ENCODE results near the gene ALPK3.

ALPK3 gene

DNA sequence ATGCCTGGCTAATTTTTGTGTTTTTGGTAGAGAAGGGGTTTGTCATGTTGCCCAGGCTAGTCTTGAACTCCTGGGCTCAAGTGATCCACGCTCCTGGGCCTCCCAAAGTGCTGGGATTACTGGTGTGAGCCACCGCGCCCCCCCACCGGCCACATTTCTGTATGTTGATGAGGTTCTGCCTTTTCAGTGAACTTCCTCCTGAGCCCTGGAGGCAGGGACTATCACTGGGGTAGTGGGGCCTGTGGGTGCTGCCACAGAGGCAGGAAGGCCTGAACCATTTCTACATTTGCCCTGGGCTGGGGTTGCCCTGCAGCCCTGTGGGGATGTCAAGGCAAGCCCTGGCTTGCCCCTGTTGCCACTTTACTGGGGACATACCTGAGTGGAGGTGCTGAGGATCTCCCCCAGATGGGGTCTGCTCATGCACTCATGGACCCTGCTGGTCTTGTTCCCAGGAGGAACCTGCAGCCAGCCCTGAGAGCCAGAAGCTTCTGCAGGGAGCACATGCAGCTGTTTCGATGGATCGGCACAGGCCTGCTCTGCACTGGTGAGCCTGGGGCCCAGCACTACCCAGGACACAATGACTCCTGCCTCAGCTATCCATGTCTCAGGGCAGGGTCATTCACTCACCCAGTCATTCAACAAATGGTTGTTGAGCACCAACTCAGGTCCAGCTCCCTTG lies 73.0 kb downstream of the ALPK3 start:
- no peak for DNase-seq (ENCODE audit: low read depth in 2 of 3, low spot score in 2 of 3)

DNA sequence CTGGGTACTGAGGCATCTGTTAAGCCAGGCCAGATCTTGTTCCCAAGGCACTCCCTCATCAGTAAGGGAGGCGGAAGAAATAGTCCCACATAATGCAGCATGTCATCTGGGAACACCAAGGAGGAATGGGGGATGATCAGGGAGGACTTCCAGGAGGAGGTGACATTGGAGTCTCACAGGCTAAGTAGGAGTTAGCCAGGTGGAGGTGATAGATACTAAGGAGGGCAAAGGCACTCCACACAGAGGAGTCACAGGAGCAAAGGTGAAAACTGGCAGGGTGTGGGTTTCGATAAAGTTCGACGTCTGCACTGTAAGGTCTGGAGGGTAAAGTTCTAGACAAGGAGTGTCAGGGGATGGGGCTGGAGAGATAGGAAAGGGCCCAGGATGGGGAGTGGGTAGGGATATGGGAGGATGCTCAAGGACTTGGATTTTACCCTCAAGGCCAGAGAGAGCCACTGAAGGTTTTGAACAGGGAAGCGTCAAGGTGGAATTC lies 73.6 kb downstream of the ALPK3 start:
- DNase-seq (ENCODE audit: low read depth in 2 of 3, low spot score in 2 of 3): no peak

DNA sequence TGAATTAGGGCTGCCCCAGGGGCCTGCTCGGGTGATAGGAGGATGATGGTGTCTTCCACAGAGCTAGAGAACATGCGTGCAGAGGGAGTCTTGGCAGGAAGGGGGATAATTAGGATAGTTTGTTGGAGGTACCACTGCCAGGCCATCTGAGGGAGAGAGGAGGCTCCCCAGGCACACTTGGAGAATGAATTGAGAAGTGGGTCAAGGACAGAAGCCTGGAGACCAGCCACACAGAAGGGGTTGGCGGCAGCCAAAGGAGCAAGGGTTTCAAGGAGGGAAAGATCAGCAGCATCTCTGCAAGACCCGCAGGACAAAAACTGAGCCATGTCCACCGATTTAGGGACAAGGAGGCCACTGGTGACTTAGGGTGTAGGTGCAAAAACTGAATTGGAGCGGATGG lies 74.2 kb downstream of the ALPK3 start:
- no peak for DNase-seq (ENCODE audit: low read depth in 2 of 3, low spot score in 2 of 3)

DNA sequence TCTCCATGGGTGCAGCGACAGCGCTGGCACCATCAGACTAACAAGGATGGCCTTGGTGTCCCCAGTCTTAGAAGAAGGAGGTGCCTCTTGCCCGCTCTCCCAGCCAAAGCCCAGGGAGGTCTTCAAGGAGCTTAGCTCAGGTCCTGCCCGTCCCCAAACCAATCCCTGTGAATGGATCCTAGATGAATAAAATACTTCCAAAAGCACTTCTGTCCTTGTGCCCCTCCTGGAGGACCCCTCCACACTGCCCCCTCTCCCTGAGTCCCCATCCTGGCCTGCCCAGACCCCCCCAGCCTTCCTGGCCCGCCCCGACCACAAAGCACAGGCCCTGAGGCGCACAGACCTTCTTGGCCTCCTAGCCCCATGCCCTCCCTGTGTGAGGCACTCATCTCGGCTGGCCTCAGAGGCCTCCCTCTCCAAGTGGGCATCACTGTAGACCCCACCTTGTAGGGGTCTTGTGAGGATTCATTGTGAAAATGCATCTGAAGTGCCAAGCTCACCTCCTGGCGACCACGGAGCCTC lies 75.7 kb downstream of the ALPK3 start:
- no peak for DNase-seq (ENCODE audit: low read depth in 2 of 3, low spot score in 2 of 3)

DNA sequence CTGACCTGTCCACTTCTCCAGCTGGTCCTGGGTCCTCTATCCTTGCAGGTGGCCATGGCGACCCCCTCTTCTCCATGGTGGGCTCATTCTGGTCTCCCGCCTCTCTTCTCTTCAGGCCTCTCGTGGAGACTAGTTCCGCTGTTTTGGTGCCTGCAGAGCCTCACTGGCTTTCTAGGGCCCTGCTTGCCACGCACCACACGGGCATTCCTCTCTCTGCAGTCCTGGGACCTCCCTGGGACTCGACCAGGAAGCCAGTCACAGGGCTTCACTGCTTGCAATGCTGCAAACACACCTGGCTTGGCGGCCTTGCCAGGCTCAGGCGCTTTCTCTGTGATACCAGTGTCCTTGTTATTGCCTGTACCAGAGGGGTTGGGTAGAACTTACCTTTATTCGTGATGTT lies 76.5 kb downstream of the ALPK3 start:
- DNase-seq (ENCODE audit: low read depth in 2 of 3, low spot score in 2 of 3): no peak

DNA sequence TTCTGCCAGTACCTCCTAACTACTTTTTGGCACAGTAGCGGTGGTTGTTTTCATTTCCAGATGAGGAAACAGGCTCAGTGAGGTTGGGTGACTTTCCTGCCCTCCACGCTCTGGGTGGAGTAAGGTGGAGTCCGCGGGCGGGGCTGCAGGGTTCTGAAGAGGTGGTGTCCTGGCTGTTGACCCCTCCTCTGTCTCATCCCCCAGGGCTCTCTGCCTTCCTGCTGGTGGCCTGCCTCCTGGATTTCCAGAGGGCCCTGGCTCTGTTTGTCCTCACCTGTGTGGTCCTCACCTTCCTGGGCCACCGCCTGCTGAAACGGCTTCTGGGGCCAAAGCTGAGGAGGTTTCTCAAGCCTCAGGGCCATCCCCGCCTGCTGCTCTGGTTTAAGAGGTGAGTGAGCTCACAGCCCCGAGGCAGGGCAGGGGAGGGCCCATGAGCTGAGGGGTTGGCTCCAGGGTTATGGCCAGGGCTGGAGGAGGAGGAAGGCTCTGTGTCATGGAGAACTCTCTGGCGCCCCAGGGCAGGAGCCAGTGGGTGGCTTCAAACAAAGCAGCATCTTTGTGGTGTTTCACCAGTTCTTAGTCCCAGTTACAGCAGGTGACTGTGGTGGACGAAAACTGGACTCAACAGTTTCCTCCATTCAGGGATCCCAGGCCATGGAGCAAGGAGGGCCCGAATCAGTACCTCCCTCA lies 77.7 kb downstream of the ALPK3 start:
- DNase-seq (ENCODE audit: low read depth in 2 of 3, low spot score in 2 of 3): no peak

DNA sequence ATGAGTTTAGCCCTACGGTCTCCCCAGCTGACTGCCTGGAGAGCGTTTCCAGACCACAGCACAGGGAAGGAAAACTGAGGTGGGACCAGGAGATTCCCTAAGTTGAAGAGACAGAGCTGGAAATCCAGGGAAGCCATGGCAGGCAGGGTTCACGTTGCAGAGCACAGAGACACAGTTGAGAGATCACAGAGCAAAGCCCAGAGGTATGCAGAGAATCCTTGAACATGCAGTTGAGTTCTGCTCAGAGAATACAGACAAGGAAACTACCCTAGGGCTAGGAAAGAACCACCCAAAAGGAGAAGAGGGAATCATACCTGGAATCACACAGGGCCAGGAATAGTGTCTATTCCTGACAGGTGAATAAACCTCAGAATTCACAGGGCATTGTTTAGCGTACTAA lies 81.6 kb downstream of the ALPK3 start:
- DNase-seq (ENCODE audit: low read depth in 2 of 3, low spot score in 2 of 3): no peak

DNA sequence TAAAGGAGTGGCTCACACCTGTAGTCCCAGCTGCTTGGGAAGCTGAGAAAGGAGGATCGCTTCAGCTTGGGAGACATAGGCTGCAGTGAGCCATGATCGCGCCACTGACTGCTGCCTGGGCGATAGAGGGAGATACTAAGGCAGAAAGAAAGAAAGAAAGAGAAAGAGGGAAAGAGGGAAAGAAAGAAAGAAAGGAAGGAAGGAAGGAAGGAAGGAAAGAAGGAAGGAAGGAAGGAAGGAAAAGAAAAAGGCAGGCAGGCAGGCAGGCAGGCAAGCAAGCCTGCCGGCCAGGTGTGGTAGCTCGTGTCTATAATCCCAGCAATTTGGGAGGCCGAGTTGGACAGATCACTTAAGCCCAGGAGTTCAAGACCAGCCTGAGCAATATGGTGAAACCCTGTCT lies 82.6 kb downstream of the ALPK3 start:
- no peak for DNase-seq (ENCODE audit: low read depth in 2 of 3, low spot score in 2 of 3)

DNA sequence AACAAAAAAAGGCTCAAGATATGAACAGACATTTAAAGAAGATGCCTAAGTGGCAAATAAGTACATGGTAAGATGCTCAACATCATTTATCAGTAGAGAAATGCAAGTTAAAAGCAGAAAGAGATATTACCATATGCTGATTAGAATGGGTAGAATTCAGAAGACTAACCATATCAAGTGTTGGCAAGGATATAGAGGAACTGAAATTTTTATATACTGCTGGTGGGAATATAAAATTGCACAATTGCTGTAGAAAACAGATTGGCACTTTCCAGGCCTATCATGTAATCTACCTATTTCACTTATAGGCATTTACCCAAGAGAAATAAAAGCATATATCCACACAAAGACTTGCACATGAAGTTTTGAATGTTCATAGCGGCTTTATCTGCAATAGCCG lies 84.4 kb downstream of the ALPK3 start:
- no peak for DNase-seq (ENCODE audit: low read depth in 2 of 3, low spot score in 2 of 3)

DNA sequence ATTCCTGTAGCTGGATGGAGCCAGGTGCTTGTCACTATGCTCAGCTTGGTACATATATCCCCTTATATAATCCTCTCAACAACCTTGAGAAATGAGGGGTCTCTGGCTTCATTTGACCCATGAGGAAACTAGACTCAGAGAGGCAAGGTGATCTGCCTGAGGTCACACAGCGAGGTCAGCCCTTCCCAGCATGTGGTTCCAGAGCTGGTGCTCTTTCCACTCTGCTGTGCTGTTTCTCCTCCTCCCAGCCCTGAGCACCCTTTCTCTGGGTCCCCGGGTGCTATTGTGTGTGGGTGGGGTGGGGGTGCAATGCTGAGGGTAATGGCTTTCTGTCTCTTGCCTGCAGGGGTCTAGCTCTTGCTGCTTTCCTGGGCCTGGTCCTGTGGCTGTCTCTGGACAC lies 86.6 kb downstream of the ALPK3 start:
- DNase-seq (ENCODE audit: low read depth in 2 of 3, low spot score in 2 of 3): no peak

DNA sequence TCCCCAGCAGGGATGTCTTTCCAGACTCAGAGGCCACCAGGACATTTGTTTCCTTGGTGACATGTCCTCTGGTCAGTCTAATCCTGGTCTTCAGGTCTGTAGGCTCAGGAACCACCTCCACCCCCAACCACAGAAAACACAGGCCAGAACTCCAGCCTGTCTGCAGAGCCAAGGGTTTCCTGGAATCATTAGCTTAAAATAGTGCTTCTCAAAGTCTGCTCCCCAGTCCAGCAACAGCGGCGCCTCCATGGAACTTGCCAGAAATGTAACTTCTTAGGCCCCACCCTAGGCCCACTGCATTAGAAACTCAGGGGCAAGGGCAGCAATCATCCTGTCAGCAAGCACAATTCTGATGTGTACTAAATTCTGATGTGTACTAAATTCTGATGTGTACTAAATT lies 87.3 kb downstream of the ALPK3 start:
- DNase-seq (ENCODE audit: low read depth in 2 of 3, low spot score in 2 of 3): no peak

DNA sequence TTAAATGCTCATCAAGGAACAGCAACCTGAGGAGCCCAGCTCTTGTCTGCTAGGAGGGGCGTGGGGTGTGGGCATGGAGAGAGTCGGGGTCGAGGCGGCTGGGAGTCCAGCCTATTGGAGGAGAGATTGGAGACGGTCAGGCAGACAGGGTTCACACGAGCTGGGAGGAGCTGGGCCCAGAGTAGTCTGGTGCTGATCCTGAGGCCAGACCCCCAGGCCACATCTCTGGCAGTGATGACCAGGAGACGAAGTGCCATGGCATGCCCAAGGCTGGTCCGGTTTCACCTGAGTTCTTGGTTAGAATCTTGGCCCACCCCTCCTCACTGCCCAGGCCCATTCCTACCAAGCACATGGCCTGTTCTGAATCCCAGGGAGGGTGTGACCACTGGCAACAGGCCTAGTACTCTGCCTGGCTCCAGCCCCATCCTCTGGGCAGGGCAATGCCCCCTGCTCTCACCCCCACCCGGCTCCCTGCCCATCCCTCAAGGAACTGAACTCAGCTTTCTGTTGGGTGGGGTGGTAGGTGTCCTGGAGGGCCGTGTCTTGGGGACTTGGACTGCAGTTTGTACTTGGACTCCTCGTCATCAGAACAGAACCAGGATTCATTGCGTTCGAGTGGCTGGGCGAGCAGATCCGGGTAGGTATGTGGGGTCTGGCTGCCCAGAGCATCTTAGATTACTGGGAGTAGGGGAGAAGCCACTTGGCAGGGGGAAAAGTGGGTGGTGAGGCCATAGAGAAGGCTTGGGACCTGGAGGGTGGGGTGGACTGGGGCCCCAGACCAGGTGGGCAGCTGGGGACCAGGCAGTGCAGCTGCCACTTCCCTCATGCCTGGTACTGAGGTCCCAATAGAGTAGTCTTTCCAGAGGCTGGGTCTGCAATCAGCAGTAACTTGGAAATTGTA lies 88.1 kb downstream of the ALPK3 start:
- no peak for DNase-seq (ENCODE audit: low read depth in 2 of 3, low spot score in 2 of 3)

DNA sequence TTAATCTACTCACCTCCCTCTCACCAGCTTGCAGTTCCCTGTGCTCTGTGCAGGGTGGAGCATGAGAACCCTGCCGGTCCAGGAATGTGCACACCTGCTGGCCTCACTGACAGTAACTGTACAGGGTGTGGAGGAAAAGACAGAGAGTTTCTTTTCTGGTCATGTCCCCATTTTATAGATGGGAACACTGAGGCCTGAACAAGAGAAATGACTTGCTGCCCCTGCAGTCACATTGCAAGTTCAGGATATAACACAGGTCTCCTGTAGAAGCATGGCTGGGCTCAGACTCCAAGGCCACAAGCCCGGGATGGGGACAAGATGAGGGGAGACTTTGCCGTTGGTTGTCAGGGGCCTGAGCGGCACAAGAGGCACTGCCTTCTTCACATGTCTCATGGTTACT lies 90.6 kb downstream of the ALPK3 start:
- DNase-seq (ENCODE audit: low read depth in 2 of 3, low spot score in 2 of 3): no peak

DNA sequence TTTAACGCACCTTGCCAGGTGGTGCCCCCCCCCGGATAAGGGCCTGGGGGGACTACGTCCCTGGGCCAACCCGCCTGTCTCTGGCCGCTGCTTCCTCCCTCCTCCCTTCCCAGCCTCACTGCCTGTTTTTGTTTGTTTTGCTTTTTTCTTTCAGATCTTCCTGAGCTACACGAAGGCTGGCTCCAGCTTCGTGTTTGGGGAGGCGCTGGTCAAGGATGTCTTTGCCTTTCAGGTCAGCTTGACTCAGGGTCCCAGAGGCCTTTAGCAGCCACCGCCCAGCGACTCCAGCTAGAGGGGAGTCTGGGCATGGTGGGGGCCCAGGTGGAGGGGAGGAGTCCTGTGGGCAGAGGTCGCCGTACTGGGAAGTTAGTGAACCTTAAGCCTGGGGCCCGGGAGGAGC lies 91.4 kb downstream of the ALPK3 start:
- DNase-seq (ENCODE audit: low read depth in 2 of 3, low spot score in 2 of 3): no peak

DNA sequence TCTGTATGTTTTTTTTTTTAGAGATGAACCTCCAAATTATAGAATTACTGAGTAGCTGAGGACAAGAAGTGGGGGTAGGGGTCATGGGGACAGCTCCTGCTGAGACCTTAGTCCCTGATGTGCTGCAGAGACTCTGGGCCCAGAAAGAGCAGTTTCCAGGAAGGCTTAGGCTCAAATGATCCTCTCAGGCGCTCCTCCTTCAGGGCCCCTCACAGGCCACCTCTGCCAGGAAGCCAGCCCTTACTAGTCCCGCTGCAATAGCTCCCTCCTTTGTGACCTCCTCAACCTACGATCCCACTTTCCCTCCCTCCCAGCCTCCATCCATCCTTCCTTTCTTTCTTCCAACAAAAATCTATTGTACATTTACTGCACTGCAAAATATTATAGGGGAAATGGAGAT lies 91.9 kb downstream of the ALPK3 start:
- DNase-seq (ENCODE audit: low read depth in 2 of 3, low spot score in 2 of 3): no peak

DNA sequence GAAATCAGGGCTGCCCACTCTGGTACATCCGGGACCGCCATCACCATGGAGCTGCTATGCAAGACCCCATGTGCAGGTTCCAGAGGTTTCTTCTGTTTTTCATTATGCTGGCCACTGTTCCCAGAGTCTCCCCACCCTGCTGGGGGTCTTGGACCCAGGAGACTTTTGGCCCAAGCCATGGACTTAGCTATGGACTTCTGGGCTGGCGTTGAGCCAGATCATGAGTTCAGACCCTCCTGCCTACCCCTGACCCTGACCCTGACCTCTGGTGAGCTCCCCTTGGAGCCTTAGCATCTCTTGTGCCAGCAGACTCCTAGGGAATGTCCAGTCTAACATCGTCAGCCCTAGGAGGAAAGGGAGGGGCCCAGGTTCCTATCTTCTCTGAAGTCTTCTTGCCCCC lies 92.6 kb downstream of the ALPK3 start:
- DNase-seq (ENCODE audit: low read depth in 2 of 3, low spot score in 2 of 3): no peak

DNA sequence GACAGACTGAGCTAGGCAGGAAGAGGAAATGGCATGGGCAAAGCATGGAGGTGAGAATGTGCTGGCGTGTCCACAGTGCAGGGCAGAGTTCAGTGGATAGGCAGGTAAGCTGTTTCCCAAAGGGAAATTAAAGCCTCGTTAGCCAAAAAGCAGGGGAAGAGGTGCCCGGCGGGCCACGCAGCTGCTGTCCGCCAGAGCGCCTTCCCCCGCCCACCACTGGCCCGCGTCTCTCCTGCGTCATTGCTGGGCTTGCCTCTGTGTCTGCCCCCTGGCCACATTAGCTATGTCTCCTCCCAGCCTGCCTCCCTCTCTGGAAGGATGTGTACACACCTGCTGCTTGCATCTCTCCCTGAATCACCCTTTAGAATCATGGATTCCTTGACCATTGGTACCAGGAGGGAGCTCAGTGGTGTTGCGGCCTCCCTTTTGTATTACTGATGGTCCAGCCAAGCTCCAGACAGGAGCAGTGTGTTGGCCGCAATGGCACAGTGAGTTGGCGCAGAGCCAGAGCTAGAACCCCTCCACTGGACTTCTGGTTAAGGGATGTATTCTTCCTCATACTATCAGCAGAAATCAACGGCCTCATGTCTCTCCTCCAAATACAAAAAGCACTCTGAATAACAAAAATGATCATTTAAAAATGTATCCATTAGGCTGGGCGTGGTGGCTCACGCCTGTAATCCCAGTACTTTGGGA lies 93.9 kb downstream of the ALPK3 start:
- DNase-seq (ENCODE audit: low read depth in 2 of 3, low spot score in 2 of 3): no peak

DNA sequence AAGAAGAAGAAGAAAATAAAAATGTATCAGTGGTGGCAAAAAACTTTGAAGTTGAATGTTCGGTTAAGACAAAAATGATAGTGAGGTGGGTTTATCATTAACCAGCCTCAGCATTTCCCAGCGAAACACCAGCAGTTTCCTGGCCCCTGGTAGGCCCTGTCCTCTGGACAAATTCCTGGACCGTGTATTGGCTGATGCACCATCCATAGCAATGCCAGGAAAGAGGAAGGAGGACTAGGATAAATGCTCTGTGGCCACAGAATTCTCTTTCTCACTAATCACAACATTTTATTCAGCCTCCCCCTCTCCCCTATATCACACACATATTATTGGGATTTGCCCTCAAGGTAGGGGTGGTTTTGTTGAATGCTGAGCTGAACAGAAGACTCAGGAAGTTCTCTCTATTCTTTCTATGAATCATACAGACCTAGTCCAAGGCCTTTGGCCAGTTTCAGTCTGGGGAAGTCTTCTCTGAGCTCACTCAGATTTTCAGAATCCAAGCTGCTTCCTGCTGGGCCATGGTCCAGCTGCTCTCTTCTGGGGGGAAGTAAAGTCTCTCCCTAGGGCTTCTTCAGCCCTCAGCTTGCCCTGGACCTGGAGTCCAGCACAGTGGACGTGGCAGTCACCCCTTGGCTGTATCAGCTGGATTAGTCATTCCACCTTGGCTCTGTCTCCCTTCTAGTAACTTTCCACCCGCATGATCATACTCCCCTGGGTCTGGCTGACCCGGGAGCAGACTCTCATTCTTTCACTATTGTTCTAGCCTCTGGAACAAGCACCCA lies 94.9 kb downstream of the ALPK3 start:
- no peak for DNase-seq (ENCODE audit: low read depth in 2 of 3, low spot score in 2 of 3)

DNA sequence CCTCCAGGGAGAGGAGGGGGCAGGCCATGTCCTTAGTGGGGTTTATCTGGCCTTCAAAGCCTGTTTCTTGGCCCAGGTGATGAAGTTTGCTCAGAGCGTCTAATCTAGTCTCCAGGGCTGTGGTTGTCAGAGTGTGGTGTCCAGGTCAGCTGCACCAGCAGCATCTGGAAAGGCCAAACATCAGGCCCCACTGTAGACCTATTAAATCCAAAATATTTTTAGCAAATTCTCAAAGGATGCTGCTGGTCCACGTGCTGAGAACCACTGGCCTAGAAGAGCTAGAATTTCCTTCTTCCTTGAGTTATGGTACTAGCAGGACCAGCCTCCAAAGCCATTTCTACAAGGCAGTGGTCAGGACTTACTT lies 96.2 kb downstream of the ALPK3 start:
- DNase-seq (ENCODE audit: low read depth in 2 of 3, low spot score in 2 of 3): no peak

DNA sequence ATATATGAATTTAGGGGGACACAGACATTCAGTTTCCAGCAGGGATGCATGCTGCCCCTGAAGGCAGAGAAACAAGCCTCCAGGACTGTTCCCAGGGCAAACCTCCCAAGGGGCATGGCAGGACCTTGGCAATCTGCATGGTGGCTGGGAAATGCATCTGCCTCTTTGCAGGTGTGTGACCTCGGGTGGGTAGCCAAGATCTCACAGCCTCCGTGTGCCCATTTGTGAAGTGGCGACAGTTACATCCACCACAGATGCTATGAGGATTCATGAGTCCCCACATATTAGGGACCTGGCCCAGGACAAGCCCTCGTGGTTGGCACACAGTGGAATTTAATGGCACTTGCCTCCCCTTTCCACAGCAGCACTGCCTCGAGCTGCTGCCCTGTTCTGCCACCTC lies 97.2 kb downstream of the ALPK3 start:
- DNase-seq (ENCODE audit: low read depth in 2 of 3, low spot score in 2 of 3): no peak
